RWPE1 (cell line): ENCODE measurements around the gene STX1A.

Source experiments
- CTCF ChIA-PET: fragments of 350-600 bp; sonication (Branson Sonifier 250); formaldehyde crosslinking; extraction: SDS; loops from one replicate; lab custom pipeline; 2021; lab: Yijun Ruan, JAX
- POLR2A ChIA-PET: fragments of 400-600 bp; formaldehyde crosslinking; extraction: SDS; loops from one replicate; lab custom pipeline; 2020; ENCODE audit warnings: antibody characterized with exemption; ENCODE audit not compliant: low non-redundant PET; lab: Yijun Ruan, JAX
- DNase-seq: peaks from one replicate; pipeline ENCODE4 v3.0.0; 2012; ENCODE audit warnings: low spot score
- H3K27ac ChIP-seq: fragments of 450-650 bp; 2 replicates; pipeline ENCODE4 v1.5.1; 2017
- TF ChIP-seq, protein P1 (sequence below): fragments of 450-650 bp; conservative IDR thresholded peaks from 2 replicates; pipeline ENCODE4 v1.5.1; 2017; ENCODE audit warnings: low read depth, mild to moderate bottlenecking

Gene STX1A

GRCh38 chr7:73718905-73719805 lies at the start of gene STX1A:
TSS of gene STX1A (minus strand) at chr7:73719669. CDS start at chr7:73719631, 38 bp downstream.
- DNase-seq = peak; percentile 87
- peak within 1 kb of the TSS; percentile 89 for H3K27ac ChIP-seq
- POLR2A ChIA-PET = no interaction called here
- TF ChIP-seq, protein P1, sequence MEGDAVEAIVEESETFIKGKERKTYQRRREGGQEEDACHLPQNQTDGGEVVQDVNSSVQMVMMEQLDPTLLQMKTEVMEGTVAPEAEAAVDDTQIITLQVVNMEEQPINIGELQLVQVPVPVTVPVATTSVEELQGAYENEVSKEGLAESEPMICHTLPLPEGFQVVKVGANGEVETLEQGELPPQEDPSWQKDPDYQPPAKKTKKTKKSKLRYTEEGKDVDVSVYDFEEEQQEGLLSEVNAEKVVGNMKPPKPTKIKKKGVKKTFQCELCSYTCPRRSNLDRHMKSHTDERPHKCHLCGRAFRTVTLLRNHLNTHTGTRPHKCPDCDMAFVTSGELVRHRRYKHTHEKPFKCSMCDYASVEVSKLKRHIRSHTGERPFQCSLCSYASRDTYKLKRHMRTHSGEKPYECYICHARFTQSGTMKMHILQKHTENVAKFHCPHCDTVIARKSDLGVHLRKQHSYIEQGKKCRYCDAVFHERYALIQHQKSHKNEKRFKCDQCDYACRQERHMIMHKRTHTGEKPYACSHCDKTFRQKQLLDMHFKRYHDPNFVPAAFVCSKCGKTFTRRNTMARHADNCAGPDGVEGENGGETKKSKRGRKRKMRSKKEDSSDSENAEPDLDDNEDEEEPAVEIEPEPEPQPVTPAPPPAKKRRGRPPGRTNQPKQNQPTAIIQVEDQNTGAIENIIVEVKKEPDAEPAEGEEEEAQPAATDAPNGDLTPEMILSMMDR = no peak
- CTCF ChIA-PET = interaction anchor here (0.6 to 1.7 kb wide), 3 partner anchors 50 to 218 kb away, joined by 3 to 9 read pairs (median 3); no protein-coding TSS in a partner anchor

DNA sequence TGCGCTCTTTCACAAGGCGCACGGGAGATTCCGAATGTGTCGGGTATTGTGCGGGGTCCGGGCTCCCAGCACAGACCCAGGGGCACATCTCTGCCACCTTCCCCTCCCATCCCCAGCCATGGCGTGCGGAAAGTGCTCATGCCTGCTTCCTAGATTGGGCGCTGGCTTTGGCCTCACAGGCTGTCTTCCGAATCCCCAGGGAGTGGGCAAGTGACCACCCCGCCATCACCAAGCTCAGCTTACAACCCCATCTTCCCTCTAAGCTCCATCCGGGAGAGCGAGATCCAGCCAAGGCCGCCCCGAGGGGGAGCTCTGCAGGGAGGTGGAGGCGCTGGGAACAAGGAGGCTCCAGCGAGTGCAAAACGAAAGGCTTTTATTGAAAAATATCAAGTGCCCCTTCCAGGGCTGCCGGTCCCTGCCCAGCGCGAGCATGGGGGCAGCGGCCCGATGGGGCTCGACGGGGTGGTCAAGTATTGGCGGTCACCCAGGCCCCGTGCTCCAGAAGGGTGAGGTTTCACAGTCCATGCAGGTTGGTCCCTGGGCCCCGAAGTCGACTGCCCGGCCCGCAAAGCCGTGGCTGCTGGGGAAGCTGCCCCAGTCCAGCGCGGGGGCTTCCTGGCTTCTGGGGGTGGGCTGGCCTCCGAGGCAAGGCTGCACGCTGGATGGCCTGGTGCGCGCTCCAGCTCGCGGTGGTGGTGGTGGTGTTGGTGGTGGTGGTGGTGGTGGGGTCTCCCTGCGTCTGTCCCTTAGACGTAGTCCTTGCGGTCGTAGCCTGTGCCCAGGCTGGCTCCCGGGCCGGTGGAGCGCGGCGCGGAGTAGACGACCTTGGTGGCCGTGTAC lies 49.4 kb upstream of the STX1A start:
- POLR2A ChIA-PET = no interaction called here
- no peak for DNase-seq
- CTCF ChIA-PET = no interaction called here
- no peak overlapping the region for H3K27ac ChIP-seq
- TF ChIP-seq, protein P1 = no peak

- no peak overlapping the region for H3K27ac ChIP-seq
- POLR2A ChIA-PET = no interaction called here
- DNase-seq = no peak
- TF ChIP-seq, protein P1 = no peak
- CTCF ChIA-PET = interaction anchor here (0.6 kb wide), 1 partner anchor 50 kb away, joined by 6 read pairs; no protein-coding TSS in a partner anchor
These were observed 47.2 kb upstream of the STX1A start for GRCh38 chr7:73766556-73767229.

- no peak for DNase-seq
- TF ChIP-seq, protein P1 = no peak
- CTCF ChIA-PET = no interaction called here
- POLR2A ChIA-PET = no interaction called here
- H3K27ac ChIP-seq = no peak overlapping the region
These were observed 43.2 kb upstream of the STX1A start for GRCh38 chr7:73762659-73762999.

GRCh38 chr7:73761854-73762658 lies 42.6 kb upstream of the STX1A start:
- TF ChIP-seq, protein P1 = no peak
- ChIA-PET POLR2A (no interaction called here), CTCF (interaction anchor here (0.7 kb wide), 1 partner anchor 159 kb away, joined by 6 read pairs; no protein-coding TSS in a partner anchor)
- H3K27ac ChIP-seq = 0 out of 2 replicates have a peak overlapping the region, but pooled peaks have one; percentile 3
- DNase-seq = no peak
